K562 (cell line): ENCODE results near the gene RCBTB1. TPM values are rescaled to one million over a fixed set of nuclear protein-coding genes. Genes with fewer than 3 reads are reported as not detected.

Experiments used
- ATAC-seq: fragments of 200-7000 bp; cut with Tn5 transposase; 3 replicates; pipeline ENCODE4 v1.9.1; 2020; ENCODE audit warnings: moderate library complexity
- BruUV-seq: library from RNA; stranded (reverse); fragments of 400-500 nt; replicated peaks from 2 replicates; lab custom pipeline; 2021; lab: Mats Ljungman, UMichigan
- CTCF ChIA-PET: fragments of 300-600 bp; formaldehyde crosslinking; extraction: SDS; loops from one replicate; lab custom pipeline; 2021; ENCODE audit warnings: low intra/inter-chr PET ratio; lab: Yijun Ruan, JAX
- POLR2A ChIA-PET: fragments of 300-600, 350-650 bp; sonication (Branson Sonifier 250); formaldehyde crosslinking; extraction: SDS; loops from one replicate; lab custom pipeline; 2021; ENCODE audit warnings: antibody characterized with exemption, inconsistent platforms; lab: Yijun Ruan, JAX
- DNase-seq, 4 experiments: peaks; one replicate each; pipeline versions ENCODE4 v3.0.0 to v3.0.0-alpha.2; 2011 to 2018; ENCODE audit warnings: low spot score in 3 of 4, mixed read lengths in 3 of 4; ENCODE audit errors: extremely low read depth in 1 of 4
- FAIRE-seq: peaks from 2 replicates; lab custom pipeline; 2011; peaks lifted over from hg19 to GRCh38; lab: Jason Lieb, UNC
- H2AFZ ChIP-seq: 2 replicates; pipeline ENCODE4 v1.6.0; 2011; ENCODE audit warnings: low read depth, low read length, control low read depth, inconsistent platforms
- H3K27ac ChIP-seq: fragments of 200-600 bp; 3 replicates; pipeline ENCODE4 v1.8.0; 2011; ENCODE audit warnings: low read depth, mild to moderate bottlenecking, control low read depth, inconsistent platforms, low read length, moderate library complexity, mixed read lengths; ENCODE audit errors: extremely low read depth
- H3K27me3 ChIP-seq, 2 experiments: fragments of 300-600 bp in 1 of 2; 2 replicates in 1 of 2; 3 replicates in 1 of 2; pipeline versions ENCODE4 v1.6.0 to v1.8.0; 2011; ENCODE audit warnings: inconsistent platforms in 2 of 2, low read length in 2 of 2, mild to moderate bottlenecking in 1 of 2, mixed read lengths in 1 of 2, moderate library complexity in 1 of 2; ENCODE audit not compliant: control insufficient read depth in 2 of 2, insufficient read depth in 2 of 2
- H3K36me3 ChIP-seq: fragments of 300-600 bp; 3 replicates; pipeline ENCODE4 v1.8.0; 2011; ENCODE audit warnings: mild to moderate bottlenecking, low read length, inconsistent platforms; ENCODE audit not compliant: control insufficient read depth, insufficient read depth
- H3K4me1 ChIP-seq, 2 experiments: fragments of 200-600 bp in 1 of 2; replicated peaks in 1 of 2; 2 replicates in 1 of 2; 3 replicates in 1 of 2; pipeline versions ENCODE4 v1.5.1 to v1.8.0; 2011; ENCODE audit warnings: inconsistent platforms in 2 of 2, low read length in 2 of 2, mild to moderate bottlenecking in 1 of 2, mixed read lengths in 1 of 2, moderate library complexity in 1 of 2; ENCODE audit not compliant: control insufficient read depth in 2 of 2, insufficient read depth in 2 of 2
- H3K4me2 ChIP-seq: 2 replicates; pipeline ENCODE4 v1.6.1; 2011; ENCODE audit warnings: low read length, control low read depth, inconsistent platforms, mixed read lengths; ENCODE audit not compliant: insufficient read depth
- H3K4me3 ChIP-seq: fragments of 200-600 bp; sonication (generic), shearing (Covaris generic); 2 replicates; pipeline ENCODE4 v1.5.1; 2016; ENCODE audit warnings: control low read depth, inconsistent platforms
- H3K79me2 ChIP-seq: fragments of 200-600 bp; 3 replicates; pipeline ENCODE4 v1.8.0; 2011; ENCODE audit warnings: low read length, inconsistent platforms; ENCODE audit not compliant: control insufficient read depth, insufficient read depth
- H3K9ac ChIP-seq, 2 experiments: 2 replicates each; pipeline versions ENCODE4 v1.6.0 to v1.6.1; 2011; ENCODE audit warnings: low read depth in 2 of 2, low read length in 2 of 2, control low read depth in 1 of 2, inconsistent platforms in 1 of 2, mild to moderate bottlenecking in 1 of 2, mixed read lengths in 1 of 2; ENCODE audit not compliant: insufficient read depth in 1 of 2
- H3K9me1 ChIP-seq: one replicate; pipeline ENCODE4 v1.6.0; 2011; ENCODE audit warnings: inconsistent platforms, mild to moderate bottlenecking, low read length, moderate library complexity; ENCODE audit not compliant: control insufficient read depth, insufficient read depth
- H3K9me3 ChIP-seq: replicated peaks from 2 replicates; pipeline ENCODE4 v1.5.1; 2011; ENCODE audit warnings: low read depth, low read length, inconsistent platforms; ENCODE audit not compliant: control insufficient read depth, insufficient read depth
- H4K20me1 ChIP-seq: replicated peaks from 2 replicates; pipeline ENCODE4 v1.6.1; 2011; ENCODE audit warnings: low read length, inconsistent platforms, mixed read lengths; ENCODE audit not compliant: control insufficient read depth, insufficient read depth
- C11orf30 ChIP-seq: fragments of 450-650 bp; IDR thresholded peaks from 2 replicates; pipeline ENCODE4 v1.6.1; 2016; ENCODE audit warnings: low read depth, mild to moderate bottlenecking
- CXXC5 ChIP-seq: fragments of 250-450 bp; sonication (Bioruptor Pico); IDR thresholded peaks from 2 replicates; pipeline ENCODE4 v1.8.0; 2022; ENCODE audit warnings: inconsistent platforms, mild to moderate bottlenecking, moderate library complexity
- EP300 ChIP-seq: IDR thresholded peaks from 2 replicates; pipeline ENCODE4 v1.6.1; 2012; ENCODE audit warnings: low read length, improper control_type of control experiment
- KLF13 ChIP-seq: fragments of 450-650 bp; IDR thresholded peaks from 2 replicates; pipeline ENCODE4 v1.6.1; 2016; ENCODE audit warnings: missing genetic modification characterization, low read depth, mild to moderate bottlenecking, missing compliant biosample characterization, moderate library complexity, borderline replicate concordance
- NFIC ChIP-seq: fragments of 450-650 bp; IDR thresholded peaks from 2 replicates; pipeline ENCODE4 v1.6.1; 2017; ENCODE audit warnings: mild to moderate bottlenecking, inconsistent platforms
- PHB ChIP-seq: fragments of 250-450 bp; sonication (Bioruptor Pico); IDR thresholded peaks from 2 replicates; pipeline ENCODE4 v1.5.0; 2021
- ZNF263 ChIP-seq: sonication (generic); formaldehyde crosslinking; IDR thresholded peaks from 2 replicates; pipeline ENCODE4 v1.8.0; 2022; ENCODE audit warnings: mild to moderate bottlenecking, missing genetic modification reagents, borderline replicate concordance
- ZNF707 ChIP-seq: fragments of 250-450 bp; sonication (Bioruptor Pico); conservative IDR thresholded peaks from 2 replicates; pipeline ENCODE4 v1.8.0; 2022; ENCODE audit warnings: inconsistent platforms, mild to moderate bottlenecking, moderate library complexity
- WGBS: fragments of 100-300 bp; shearing (Covaris generic); methylation state at CpG from one replicate; pipeline ENCODE4 v1.1.6; 2016; ENCODE audit warnings: low coverage, mixed read lengths; ENCODE audit not compliant: insufficient coverage; ENCODE audit errors: missing lambda C conversion rate; 5-methylcytosine and 5-hydroxymethylcytosine counted together
- in situ Hi-C: fragments of 300-500 bp; cut with MboI; formaldehyde crosslinking; loops from 4 replicates; pipeline ENCODE4 v1.15.0; 2018; ENCODE audit warnings: inconsistent platforms, mixed read lengths
- intact Hi-C: fragments of 100-400 bp; cut with micrococcal nuclease; formaldehyde crosslinking; loops from 2 replicates; pipeline ENCODE4 v1.14.2; 2022
- polyA plus RNA-seq, 8 experiments: library from polyadenylated mRNA; depleted of rRNA in 4 of 8; stranded (reverse) in 5 of 8; unstranded in 3 of 8; fragments of >200 nt; fragmentation: Nextera tagmentation in 2 of 8; fragmentation: Illumina TruSeq in 1 of 8; extraction: Ambion mirVana in 2 of 8; extraction: Trizol in 1 of 8; gene quantifications; 2 replicates each; pipeline versions ENCODE4 v1.2.1 to v1.2.3, GENCODE V29; 2011 to 2014; ENCODE audit warnings: inconsistent platforms in 1 of 8, missing spikeins in 1 of 8
- total RNA-seq, 7 experiments: library from RNA; depleted of rRNA in 6 of 7; stranded (reverse); fragments of >200 nt in 6 of 7; fragmentation: Illumina TruSeq in 2 of 7; extraction: Trizol in 2 of 7; gene quantifications; 2 replicates each; pipeline versions ENCODE4 v1.2.1 to v1.2.3, GENCODE V29; 2011 to 2021; ENCODE audit warnings: low replicate concordance in 1 of 7
- TF ChIP-seq, protein P1 (sequence below): sonication (generic); formaldehyde crosslinking; IDR thresholded peaks from 2 replicates; pipeline ENCODE4 v1.8.1; 2023; ENCODE audit warnings: mild to moderate bottlenecking, missing genetic modification reagents
- TF ChIP-seq, protein P2 (sequence below): fragments of 250-450 bp; sonication (Bioruptor Pico); IDR thresholded peaks from 2 replicates; pipeline ENCODE4 v1.9.0; 2021; ENCODE audit warnings: mild to moderate bottlenecking

Gene RCBTB1
- total and polyA plus RNA-seq, 9 of the 15 experiments (the other 6 are each of a cell fraction or from before 2014, with no cell fraction given) = 4.0 to 11.3 (median 8.4) TPM

DNA sequence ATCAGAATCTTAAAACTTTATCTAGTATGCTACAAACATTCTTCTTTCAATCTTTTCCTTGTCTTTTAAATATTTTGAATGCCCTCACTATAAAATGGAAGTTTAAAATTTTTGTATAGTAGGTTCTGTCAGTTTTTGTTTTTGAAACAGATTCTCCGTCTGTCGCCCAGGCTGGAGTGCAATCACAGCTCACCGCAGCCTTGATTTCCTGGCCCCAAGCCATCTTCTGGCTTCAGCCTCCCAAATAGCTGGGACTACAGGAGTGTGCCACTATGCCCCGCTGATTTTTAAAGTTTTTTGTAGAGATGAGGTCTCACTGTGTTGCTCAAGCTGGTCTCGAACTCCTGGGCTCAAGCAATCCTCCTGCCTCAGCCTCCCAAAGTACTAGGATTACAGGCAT, 68.9 kb downstream of the RCBTB1 start (continued):
- TF ChIP-seq PHB (CRISPR knock-in tag) (no peak), ZNF707 (CRISPR knock-in tag) (no peak), C11orf30 (no peak), CXXC5 (CRISPR knock-in tag) (no peak), NFIC (peak; percentile 37)
- TF ChIP-seq, protein P1, sequence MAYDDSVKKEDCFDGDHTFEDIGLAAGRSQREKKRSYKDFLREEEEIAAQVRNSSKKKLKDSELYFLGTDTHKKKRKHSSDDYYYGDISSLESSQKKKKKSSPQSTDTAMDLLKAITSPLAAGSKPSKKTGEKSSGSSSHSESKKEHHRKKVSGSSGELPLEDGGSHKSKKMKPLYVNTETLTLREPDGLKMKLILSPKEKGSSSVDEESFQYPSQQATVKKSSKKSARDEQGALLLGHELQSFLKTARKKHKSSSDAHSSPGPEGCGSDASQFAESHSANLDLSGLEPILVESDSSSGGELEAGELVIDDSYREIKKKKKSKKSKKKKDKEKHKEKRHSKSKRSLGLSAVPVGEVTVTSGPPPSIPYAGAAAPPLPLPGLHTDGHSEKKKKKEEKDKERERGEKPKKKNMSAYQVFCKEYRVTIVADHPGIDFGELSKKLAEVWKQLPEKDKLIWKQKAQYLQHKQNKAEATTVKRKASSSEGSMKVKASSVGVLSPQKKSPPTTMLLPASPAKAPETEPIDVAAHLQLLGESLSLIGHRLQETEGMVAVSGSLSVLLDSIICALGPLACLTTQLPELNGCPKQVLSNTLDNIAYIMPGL (CRISPR knock-in tag) = no peak

DNA sequence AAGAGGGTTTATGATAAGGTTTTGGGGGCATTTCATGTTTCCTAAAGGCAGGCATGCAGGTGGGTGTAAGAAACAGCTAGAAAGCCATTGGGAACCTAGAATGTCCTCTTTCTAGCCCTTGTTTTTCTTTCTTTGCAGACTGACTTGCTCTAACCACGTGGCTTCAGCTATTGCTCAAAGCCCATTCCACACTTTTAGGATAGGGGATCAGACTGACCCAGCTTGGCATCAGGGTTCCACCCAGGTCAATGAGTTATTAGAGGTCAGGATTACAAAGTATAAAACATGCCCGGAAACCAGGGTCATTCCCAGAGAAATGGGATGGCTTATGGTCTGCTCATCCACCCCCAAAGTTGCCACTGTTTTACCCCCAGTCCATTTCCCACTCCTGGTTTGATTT, 72.8 kb downstream of the RCBTB1 start:
- Histone ChIP-seq H3K9me3 (no peaks in the 10 kb centered on the region), H3K36me3 (no peaks in the 10 kb centered on the region), H3K9ac (no peak overlapping the region), H3K9me1 (no peaks in the 10 kb centered on the region), H3K79me2 (no peaks in the 10 kb centered on the region), H3K27ac (no peak overlapping the region), H3K4me2 (no peak overlapping the region), H3K4me3 (no peak overlapping the region), H4K20me1 (no peaks in the 10 kb centered on the region), H2AFZ (no peak overlapping the region), H3K27me3 (no peaks in the 10 kb centered on the region), H3K4me1 (no peaks in the 10 kb centered on the region)
- BruUV-seq = no TSS peak
- POLR2A ChIA-PET = interaction anchor here (1.0 kb wide), 1 partner anchor 18 kb away, joined by 4 read pairs; no protein-coding TSS in a partner anchor
- DNase-seq = no peak
- 5% methylated on average over 2 of the region's 2 CpGs for WGBS
- intact Hi-C loops (no loop called here), in situ Hi-C loops (no loop called here)
- no peak for TF ChIP-seq ZNF263 (CRISPR knock-in tag)
- TF ChIP-seq KLF13 (tag) = no peak
- TF ChIP-seq, protein P2, sequence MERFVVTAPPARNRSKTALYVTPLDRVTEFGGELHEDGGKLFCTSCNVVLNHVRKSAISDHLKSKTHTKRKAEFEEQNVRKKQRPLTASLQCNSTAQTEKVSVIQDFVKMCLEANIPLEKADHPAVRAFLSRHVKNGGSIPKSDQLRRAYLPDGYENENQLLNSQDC (CRISPR knock-in tag) = no peak
- no peak for TF ChIP-seq EP300
- no peak for ATAC-seq
- CTCF ChIA-PET = no interaction called here
- FAIRE-seq = no peak
